Nephron (organoid): ENCODE results near the gene MAD1L1.

Experiments used
- H3K27ac Mint-ChIP-seq, 3 experiments: 2 replicates each; pipeline ENCODE4 v1.8.0; 2020; ENCODE audit warnings: mixed read lengths in 3 of 3, mild to moderate bottlenecking in 2 of 3, moderate library complexity in 1 of 3
- H3K27me3 Mint-ChIP-seq: 2 replicates; pipeline ENCODE4 v1.8.0; 2021; ENCODE audit warnings: low read depth, mild to moderate bottlenecking, moderate library complexity, mixed read lengths
- H3K36me3 Mint-ChIP-seq: 2 replicates; pipeline ENCODE4 v1.8.0; 2020; ENCODE audit warnings: low read depth, mixed read lengths
- H3K4me1 Mint-ChIP-seq: 2 replicates; pipeline ENCODE4 v1.8.0; 2020; ENCODE audit warnings: mixed read lengths
- H3K4me3 Mint-ChIP-seq, 3 experiments: 2 replicates each; pipeline ENCODE4 v1.8.0; 2020; ENCODE audit warnings: mild to moderate bottlenecking in 3 of 3, mixed read lengths in 3 of 3, moderate library complexity in 2 of 3
- H3K9me3 Mint-ChIP-seq: 2 replicates; pipeline ENCODE4 v1.8.0; 2020; ENCODE audit warnings: mixed read lengths
- TF ChIP-seq, protein P1 (sequence below), 3 experiments: fragments of 200-600 bp; sonication (generic); IDR thresholded peaks; one replicate each; pipeline ENCODE4 v1.5.0; 2021; ENCODE audit warnings: antibody characterized with exemption in 3 of 3; ENCODE audit not compliant: unreplicated experiment in 3 of 3

MAD1L1 gene

DNA sequence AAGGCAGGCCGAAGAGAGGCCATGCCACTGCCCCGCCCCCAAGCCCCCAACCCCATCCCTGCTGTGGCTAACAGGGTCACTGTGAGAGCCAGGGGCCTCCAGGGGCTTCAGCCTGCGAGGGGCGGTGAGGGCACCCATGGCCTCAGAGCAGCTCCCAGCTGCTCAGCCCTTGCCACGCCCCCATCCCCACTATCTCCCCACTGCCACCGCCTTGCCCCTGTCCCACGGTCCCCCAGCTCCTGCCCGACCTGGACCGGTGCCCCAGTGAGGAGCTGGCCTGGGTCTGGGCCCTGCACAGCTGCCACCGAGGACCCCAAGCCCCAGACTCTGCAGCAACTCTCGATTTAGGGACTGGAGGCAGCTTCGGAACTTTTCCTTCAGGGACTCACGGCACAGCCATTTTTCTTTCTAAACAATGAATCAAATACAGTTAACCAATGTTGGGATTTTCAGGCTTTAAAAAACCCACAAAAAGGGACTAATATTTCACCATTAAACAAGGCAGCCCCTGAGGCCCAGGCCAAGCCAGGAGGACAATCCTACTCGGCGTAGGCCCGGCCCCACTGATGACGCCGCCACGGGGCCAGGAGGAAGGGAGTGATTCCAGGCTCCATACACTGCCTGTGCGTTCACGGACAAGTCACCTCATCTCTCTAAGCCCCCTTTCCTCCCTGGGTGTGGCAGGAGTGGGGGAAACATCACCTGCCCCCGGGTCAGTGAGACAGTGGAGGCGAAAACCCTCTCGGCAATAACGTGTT lies 325.6 kb downstream of the MAD1L1 start:
- no peaks in the 10 kb centered on the region for H3K36me3 Mint-ChIP-seq
- H3K9me3 Mint-ChIP-seq: no peaks in the 10 kb centered on the region
- no peak overlapping the region for H3K27ac Mint-ChIP-seq
- TF ChIP-seq, protein P1, sequence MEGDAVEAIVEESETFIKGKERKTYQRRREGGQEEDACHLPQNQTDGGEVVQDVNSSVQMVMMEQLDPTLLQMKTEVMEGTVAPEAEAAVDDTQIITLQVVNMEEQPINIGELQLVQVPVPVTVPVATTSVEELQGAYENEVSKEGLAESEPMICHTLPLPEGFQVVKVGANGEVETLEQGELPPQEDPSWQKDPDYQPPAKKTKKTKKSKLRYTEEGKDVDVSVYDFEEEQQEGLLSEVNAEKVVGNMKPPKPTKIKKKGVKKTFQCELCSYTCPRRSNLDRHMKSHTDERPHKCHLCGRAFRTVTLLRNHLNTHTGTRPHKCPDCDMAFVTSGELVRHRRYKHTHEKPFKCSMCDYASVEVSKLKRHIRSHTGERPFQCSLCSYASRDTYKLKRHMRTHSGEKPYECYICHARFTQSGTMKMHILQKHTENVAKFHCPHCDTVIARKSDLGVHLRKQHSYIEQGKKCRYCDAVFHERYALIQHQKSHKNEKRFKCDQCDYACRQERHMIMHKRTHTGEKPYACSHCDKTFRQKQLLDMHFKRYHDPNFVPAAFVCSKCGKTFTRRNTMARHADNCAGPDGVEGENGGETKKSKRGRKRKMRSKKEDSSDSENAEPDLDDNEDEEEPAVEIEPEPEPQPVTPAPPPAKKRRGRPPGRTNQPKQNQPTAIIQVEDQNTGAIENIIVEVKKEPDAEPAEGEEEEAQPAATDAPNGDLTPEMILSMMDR (IDR thresholded peaks at IDR 0.05; ENCODE audit: unreplicated experiment in 3 of 3): no peak
- H3K4me3 Mint-ChIP-seq: no peak overlapping the region
- peaks cover 10% of the 10 kb centered on the region for H3K4me1 Mint-ChIP-seq
- H3K27me3 Mint-ChIP-seq: no peaks in the 10 kb centered on the region

GRCh38 chr7:1906087-1906830 lies 326.5 kb downstream of the MAD1L1 start:
- Mint-ChIP-seq H3K4me3 (no peak overlapping the region), H3K27ac (no peak overlapping the region), H3K9me3 (no peaks in the 10 kb centered on the region), H3K4me1 (peaks cover 5% of the 10 kb centered on the region), H3K36me3 (no peaks in the 10 kb centered on the region), H3K27me3 (no peaks in the 10 kb centered on the region)
- TF ChIP-seq, protein P1 (IDR thresholded peaks at IDR 0.05; ENCODE audit: unreplicated experiment in 3 of 3): no peak

- Mint-ChIP-seq H3K27ac (no peak overlapping the region), H3K9me3 (no peaks in the 10 kb centered on the region), H3K4me3 (no peak overlapping the region), H3K36me3 (no peaks in the 10 kb centered on the region), H3K4me1 (no peaks in the 10 kb centered on the region), H3K27me3 (no peaks in the 10 kb centered on the region)
- TF ChIP-seq, protein P1 (IDR thresholded peaks at IDR 0.05; ENCODE audit: unreplicated experiment in 3 of 3): no peak
Measured at GRCh38 chr7:1902231-1902855, 330.4 kb downstream of the MAD1L1 start.

GRCh38 chr7:1901431-1902210 lies 331.1 kb downstream of the MAD1L1 start:
- Mint-ChIP-seq H3K36me3 (no peaks in the 10 kb centered on the region), H3K27me3 (no peaks in the 10 kb centered on the region), H3K27ac (no peak overlapping the region)

DNA sequence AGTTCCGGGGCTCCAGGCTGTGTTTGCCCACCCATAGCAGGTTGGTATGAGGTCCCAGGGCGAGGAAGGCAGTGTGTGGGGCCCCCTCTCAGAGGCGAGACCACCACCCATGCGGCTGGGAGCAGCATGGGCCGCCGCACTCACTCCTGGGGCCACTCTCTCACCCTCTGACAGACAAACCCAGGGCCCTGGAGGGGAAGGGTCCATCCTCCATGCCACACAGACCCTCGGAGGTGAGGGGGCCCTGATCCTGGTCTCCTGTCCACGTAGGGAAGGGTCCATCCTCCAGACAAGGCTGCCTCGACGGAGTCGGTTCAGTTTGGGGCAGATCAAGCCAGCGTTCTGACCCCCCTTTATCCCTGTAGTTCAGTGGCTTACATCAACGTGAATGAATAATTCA lies 331.9 kb downstream of the MAD1L1 start:
- Mint-ChIP-seq H3K4me3 (no peak overlapping the region), H3K36me3 (no peaks in the 10 kb centered on the region), H3K9me3 (no peaks in the 10 kb centered on the region), H3K4me1 (no peaks in the 10 kb centered on the region), H3K27ac (no peak overlapping the region), H3K27me3 (no peaks in the 10 kb centered on the region)
- TF ChIP-seq, protein P1 (IDR thresholded peaks at IDR 0.05; ENCODE audit: unreplicated experiment in 3 of 3): no peak

More at GRCh38 chr7:1901431-1902210, 331.1 kb downstream of the MAD1L1 start:
- Mint-ChIP-seq H3K4me1 (no peaks in the 10 kb centered on the region), H3K9me3 (no peaks in the 10 kb centered on the region), H3K4me3 (no peak overlapping the region)
- TF ChIP-seq, protein P1 (IDR thresholded peaks at IDR 0.05; ENCODE audit: unreplicated experiment in 3 of 3): no peak
